GM18868 (cell line): Measurements from ENCODE around the gene TBL1X.
A peak's percentile ranks its signal among the peaks of the same experiment; 100 is the strongest.
"Not testable (repeated sequence)": the region's sequence is repeated elsewhere in the genome, so short reads cannot be mapped to it uniquely, and the experiment has no call there.

Source experiments
- ATAC-seq: cut with Tn5 transposase; IDR thresholded peaks from one replicate; pipeline ENCODE4 v1.9.1; 2021; ENCODE audit warnings: mild to moderate bottlenecking, moderate library complexity; ENCODE audit not compliant: unreplicated experiment

TBL1X gene

GRCh38 chrX:9464435-9465371 lies at the start of gene TBL1X:
TBL1X (plus strand) TSS chrX:9465058; CDS start chrX:9653587, 188,529 bp downstream.
- peak; percentile 51 for ATAC-seq

GRCh38 chrX:9416562-9417348 lies 48.1 kb upstream of the TBL1X start:
- no peak for ATAC-seq

- no peak for ATAC-seq
Measured at GRCh38 chrX:9418262-9418661, 46.6 kb upstream of the TBL1X start.

GRCh38 chrX:9420275-9421265 lies 44.3 kb upstream of the TBL1X start:
- ATAC-seq: no peak

- no peak for ATAC-seq
Measured at GRCh38 chrX:9429767-9430166, 35.1 kb upstream of the TBL1X start.

DNA sequence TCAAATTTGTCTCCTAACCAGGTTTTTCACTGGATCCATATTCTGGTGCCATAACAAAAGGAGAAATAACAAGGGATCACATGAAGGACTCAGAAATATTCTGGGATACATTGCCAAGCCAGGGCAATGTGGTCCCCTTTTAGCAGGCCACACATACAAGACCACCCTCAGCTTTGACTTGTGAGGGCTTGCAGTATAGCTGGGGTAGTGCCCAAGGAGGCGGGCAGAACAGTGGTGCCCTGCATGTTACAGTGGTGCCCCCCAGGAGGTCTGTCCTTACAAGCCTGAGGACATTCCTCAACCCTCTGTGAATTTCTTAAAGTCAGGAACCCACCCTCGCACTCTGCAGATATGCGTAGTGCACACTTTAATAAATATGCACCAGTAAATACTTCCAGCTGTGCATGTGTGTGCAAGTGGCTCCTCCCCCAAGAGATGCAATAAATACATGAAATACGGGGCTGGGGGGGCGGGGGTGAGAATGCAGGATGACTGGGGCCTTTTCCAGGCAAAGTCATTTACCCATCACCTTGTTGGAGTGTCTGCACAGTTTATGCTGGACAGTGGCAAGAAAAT lies 34.4 kb upstream of the TBL1X start:
- no peak for ATAC-seq

DNA sequence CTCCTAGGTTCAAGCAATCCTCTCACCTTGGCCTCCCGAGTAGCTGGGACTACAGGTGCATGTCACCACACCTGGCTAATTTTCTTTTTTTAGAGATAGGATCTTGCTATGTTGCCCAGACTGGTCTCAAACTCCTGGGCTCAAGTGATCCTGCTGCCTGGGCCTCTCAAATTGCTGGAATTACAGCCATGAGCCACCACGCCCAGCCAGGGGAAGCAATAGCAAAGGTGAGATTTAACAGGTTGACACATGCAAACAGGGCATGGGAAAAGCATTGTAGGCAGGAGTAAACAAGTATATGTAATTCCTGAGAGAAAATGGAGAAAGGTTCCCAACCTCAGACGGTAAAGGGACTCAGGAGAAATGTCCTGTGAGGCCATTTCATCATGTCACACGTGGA lies 33.6 kb upstream of the TBL1X start:
- ATAC-seq: no peak

- ATAC-seq: no peak
Measured at GRCh38 chrX:9433596-9433995, 31.3 kb upstream of the TBL1X start.

DNA sequence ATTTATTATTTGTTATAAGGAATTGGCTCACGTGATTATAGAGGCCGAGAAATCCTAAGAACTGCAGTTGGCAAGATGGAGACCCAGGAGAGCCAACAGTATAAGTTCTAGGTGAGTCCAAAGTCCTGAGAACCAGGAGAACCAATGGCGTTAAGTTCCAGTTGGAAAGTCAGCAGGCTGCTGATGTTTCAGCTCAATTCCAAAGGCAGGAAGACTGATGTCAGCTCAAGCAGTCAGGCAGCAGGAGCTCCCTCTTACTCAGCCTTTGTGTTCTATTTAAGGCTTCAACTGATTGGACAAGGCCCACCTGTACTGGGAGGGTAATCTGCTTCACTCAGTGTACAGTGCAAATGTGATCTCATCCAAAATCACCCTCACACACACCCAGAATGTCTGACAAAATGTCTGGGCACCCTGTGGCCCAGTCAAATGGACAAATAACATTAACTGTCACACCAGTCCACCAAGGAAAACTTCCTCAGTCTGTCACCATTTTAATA lies 30.8 kb upstream of the TBL1X start:
- no peak for ATAC-seq

DNA sequence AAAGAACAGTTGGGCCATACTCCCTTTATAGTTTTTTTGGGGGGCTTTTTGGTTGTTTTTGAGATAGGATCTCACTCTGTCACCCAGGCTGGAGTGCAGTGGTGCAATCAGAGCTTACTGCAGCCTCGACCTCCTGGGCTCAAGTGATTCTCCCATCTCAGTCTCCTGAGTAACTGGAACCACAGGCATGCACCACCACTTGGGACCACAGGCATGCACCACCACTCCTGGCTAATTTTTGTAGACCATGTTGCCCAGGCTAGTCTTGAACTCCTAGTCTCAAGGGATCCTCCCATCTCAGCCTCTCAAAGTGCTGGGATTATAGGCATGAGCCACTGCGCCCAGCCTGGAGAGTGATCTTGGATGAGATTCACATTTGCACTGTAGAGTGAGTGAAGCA lies 29.8 kb upstream of the TBL1X start:
- ATAC-seq: not testable (repeated sequence)

- ATAC-seq: no peak
Measured at GRCh38 chrX:9436812-9437211, 28.0 kb upstream of the TBL1X start.

GRCh38 chrX:9438933-9439494 lies 25.8 kb upstream of the TBL1X start:
- no peak for ATAC-seq

GRCh38 chrX:9440116-9440844 lies 24.6 kb upstream of the TBL1X start:
- ATAC-seq: no peak

GRCh38 chrX:9442056-9442455 lies 22.8 kb upstream of the TBL1X start:
- ATAC-seq: no peak

- ATAC-seq: no peak
Measured at GRCh38 chrX:9443327-9443726, 21.5 kb upstream of the TBL1X start.

- ATAC-seq: no peak
Measured at GRCh38 chrX:9447906-9448305, 17.0 kb upstream of the TBL1X start.

DNA sequence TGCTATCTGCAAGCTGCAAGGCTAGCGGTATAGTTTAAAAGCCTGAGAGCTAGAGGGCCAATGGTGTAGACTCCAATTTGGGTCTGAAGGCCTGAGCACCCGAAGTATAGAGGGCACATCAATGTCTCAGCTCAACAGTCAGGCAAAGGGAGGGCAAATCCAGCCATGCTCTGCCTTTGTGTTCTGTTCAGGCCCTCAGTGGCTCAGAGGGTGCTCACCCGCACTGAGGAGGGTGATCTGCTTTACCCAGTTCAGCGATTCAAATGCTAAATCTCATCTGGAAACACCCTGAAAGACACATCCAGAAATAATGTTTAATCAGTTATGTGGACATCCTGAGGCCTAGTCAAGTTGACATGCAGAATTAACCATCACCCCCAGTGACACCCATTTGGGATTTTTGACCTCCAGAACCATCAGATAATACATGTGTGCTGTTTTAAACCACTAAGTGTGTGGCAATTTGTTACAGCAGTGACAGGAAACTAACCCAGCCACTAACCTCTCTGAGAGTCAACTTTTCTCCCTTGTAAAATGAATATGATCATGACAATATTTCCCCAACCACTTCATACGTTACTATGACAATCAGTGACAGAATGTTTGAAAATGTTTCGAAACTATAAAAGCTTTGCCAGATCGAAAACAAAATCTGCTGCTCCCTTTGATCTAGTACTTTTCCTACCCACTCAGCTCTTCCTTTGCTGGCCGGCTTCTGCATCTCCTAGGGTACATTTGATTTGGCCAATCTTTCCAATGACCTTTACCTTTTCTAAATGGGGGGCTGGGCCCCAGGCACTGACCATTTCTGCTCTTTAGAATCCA lies 8.4 kb upstream of the TBL1X start:
- ATAC-seq: no peak

DNA sequence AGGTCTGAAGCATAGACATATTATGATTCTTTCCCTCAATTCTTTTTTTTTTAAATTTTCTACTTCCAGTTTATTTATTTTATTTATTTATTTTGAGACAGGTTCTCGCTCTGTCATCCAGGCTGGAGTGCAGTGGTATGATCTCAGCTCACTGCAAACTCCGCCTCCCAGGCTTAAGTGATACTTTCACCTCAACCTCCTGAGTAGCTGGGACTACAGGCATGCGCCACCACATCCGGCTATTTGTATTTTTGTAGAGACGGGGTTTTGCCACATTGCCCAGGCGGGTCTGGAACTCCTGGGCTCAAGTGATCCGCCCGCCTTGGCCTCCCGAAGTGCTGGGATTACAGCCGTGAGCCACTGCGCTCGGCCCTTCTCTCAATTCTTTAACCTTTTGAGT lies 6.8 kb upstream of the TBL1X start:
- not testable (repeated sequence) for ATAC-seq
